GM18909 (cell line): Measurements from ENCODE around the gene PHACTR3.
A peak's percentile ranks its signal among the peaks of the same experiment; 100 is the strongest.
"Not testable (repeated sequence)": the region's sequence is repeated elsewhere in the genome, so short reads cannot be mapped to it uniquely, and the experiment has no call there.

Experiments used
- ATAC-seq: cut with Tn5 transposase; IDR thresholded peaks from one replicate; pipeline ENCODE4 v1.9.1; 2021; ENCODE audit warnings: mild to moderate bottlenecking; ENCODE audit not compliant: unreplicated experiment, poor library complexity

The PHACTR3 gene

DNA sequence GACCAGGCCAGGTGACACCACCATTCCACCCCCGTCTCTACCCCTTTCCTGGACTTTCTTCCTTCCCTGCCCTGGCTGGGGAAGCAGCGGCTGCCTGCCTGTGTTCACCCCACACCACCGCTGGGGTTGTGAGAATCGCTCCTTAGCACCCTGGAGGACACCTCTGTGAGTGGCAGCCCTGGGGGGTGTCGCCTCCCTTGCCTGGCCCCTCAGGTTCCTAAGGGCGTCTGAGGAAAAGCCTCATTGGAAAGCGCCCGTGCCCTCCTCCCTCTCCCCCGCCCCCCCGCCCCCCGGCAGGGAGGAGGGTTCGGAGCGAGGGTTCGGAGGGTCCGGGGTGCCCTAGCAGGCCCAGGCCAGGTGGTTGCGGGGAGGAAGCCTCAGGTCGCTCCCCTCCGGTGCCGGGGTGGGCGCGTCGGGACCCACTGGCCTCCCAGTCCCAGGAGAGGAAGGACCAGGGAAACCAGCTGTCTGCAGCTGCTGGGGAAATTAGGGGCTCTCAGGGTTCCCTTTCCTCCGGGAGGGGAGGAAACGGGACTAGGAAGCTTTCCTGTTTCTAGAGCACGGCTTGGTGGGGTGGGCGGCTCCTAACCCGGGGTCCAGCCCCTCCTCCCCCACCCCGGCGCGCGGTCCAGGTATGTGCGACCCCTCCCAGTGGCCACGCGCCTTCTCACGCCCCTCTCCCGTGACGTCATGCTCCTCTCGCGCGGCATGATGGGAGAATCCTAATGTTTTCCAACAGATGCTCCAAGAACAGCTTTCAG, at the start of gene PHACTR3:
Gene PHACTR3, plus strand, starts transcription at position 760 of the 761 bp plus-strand sequence. CDS start 475 bp downstream, outside the sequence.
- no peak for ATAC-seq

DNA sequence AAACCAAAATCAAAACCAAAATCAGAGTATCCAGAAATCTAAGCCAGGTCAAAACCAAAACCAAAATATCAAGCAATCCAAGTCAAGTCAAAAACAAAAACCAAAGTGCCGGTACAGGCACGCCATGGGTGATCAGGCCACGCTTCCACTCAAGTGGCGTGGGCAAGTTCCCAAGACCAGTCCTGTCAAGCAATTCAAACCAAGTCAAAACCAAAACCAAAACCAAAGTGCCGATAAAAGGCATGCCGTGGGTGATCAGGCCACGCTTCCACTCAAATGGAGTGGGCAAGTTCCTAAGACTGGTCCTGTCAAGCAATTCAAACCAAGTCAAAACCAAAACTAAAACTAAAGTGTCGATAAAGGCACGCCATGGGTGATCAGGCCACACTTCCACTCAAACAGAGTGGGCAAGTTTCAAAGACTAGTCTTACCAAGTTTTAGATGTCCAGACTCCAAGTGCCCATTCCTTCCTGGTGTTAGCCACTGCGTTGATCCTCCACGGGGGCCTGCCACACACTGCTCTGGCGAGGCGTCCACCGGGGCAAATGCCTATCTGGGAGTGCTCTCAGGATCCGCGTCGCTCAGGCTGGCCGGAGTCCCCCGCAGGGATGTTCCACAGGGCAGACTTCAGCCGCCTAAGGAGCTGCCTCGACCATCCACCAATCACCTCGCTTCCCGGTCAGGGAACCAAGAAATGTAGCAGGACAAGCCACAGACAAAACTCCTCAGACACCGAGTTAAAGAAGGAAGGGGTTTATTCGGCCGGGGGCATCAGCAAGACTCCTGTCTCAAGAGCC, 46.4 kb upstream of the PHACTR3 start:
- not testable (repeated sequence) for ATAC-seq

DNA sequence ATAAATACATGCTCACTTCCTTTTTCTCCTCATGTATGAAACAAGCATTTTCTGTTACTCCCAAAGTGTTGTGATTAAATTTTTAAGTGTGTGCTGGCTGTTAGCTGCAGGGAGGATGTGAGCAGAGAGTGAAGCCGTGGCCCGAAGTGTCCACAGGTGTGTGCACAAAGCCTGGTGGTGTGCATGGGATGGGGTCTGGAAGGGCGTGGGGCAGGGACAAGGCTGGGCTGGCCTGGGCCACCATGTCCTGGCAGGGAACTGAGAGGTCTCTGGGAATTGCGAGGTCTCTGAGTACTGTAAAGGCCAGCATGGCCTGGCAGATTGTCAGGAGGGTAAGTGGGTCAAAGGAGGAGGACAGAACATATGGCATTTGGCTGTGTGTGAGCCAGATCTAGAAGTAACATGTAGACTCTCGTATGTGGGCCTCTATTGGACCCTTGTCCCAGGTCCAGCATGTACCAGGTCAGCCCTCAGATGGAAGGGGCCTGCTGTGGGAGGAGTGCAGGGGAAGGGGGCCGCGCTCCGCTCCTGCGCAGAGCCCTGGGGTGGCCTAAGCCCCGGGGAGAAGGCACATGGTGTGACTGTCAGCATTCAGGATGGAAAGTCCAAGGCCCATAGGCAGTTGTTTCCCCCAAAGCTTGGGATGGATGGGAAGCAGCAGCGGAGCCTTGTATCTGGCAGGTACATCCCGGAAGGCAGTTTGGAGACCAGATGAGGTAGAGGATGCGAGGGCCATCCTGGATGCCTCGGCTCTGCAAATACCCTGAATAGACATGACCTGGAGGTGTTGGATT, 45.1 kb upstream of the PHACTR3 start:
- no peak for ATAC-seq

DNA sequence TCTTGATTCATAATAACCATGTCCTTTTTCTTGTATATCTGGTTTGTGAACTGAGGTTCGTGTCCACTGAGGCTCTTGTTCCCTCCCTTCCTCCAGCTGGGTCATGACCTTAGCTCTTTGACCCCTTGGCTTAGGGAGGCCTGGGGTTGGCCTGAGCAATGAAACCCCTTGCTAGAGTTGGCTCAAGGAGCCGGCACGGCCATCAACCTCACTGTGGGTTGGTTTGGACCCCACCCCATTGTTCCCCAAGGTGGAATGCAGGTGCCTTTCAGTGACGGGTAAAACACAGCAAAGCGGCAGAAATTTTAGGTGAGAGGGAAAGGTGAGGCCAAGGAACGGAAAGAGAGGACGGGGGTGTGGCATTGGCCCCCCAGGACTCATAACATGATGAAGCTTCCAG, 44.5 kb upstream of the PHACTR3 start:
- no peak for ATAC-seq

DNA sequence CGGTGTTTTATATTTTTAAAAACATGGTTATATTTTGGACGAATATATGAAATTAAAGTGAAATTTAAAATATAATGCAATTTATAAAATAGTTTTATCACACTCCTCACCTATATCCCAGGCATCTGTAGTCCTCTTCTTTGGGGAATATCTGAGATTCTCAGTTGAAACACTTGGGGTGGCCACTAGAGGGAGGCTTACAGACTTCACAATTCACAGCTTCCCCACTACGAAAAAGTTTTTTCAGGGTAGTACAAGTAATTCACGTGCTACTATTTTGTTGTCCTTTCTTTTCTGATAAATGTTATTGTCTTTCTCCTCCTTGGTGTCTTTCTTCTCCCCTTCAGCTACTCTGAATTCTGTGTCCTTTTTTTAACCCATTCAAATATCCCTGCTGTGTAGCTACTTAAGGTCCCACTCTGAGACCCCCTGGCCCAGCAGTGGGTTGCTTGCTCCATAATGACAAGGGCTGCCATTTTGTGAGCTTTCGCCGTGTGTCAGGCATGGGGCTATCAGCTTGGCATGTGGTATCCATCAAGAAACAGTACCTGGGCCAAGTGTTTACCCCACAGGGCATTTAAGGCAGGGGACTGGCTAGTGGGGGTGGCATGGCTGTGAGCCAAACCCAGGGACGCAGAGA, 43.6 kb upstream of the PHACTR3 start:
- no peak for ATAC-seq

DNA sequence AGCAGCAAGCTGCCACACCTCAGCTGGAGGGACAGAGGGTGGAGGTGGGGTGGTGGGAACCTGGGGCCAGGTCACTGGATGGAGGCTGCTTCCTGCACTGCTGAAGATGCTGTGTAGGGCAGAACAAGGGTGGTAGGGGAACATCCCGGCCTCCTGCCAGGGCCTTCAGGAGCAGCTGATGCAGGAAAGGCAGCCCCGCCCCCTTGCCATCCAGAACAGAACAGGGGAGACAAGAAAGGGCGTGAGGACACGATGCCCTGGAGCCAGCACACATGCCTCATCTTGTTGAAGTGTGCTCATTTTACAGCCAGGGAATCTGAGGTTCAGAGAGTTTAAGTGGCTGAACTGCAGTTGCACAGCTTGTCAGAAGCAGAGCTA, 43.1 kb upstream of the PHACTR3 start:
- no peak for ATAC-seq

DNA sequence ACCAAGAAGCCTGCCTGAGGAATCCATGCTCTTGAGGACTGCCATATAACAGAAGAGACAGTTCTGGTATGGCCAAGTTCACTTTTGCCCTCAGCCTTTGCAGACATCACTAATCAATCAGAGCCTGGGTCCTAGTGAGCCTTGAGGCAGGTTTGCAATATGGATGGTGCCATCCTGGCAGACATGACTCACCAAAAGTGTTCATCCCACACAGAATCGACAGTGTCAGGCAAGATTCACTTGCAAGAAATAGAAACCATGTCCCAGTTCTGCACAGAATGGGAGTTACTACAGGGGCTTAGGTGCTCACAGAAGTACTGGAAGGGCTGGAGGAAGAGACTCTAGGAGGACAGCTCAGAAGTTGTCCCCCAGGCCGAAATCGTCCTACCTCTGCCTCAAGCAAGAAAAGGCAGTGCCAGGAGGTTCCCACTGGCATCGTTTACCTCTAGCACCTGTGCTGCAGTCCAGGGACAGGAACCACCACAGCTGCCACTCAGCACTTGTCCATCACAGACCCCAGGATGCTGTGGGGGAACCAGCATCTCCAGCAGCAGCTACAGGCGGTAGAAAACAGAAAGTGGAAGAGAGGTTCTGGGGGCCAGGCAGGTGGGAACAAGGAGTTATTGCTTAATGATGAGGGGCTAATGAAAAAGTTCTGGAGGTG, 42.6 kb upstream of the PHACTR3 start:
- ATAC-seq, result no peak

DNA sequence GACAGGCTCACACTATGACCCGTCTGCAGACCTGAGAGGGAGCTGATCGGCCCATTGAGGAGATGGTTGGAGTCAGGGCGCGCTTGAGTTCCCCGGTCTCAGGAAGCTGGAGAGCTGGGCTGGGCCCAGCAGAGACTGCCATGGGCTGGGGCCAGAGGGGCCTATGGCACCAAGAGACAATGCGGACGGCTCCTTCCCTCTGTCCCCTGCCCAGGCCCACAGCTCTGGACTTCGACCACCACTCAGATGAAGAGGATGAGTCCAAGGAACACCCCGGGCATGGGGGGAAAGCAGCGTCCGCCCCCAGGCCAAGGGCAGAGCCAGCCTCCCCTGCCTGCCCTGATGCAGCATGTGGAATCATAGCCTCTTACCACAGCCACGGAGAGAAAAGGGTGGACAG, 40.2 kb upstream of the PHACTR3 start:
- no peak for ATAC-seq

DNA sequence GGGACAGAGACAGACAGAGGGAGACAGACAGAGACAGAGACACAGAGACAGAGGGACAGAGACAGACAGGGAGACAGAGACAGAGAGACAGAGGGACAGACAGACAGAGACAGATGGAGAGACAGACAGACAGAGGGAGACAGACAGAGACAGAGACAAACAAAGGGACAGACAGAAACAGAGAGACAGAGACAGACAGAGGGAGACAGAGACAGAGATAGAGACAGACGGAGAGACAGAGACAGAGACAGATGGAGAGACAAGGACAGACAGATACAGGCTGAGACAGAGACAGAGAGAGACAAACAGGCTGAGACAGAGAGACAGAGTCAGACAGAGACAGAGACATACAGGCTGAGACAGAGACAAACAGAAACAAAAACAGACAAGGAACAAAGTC, 39.4 kb upstream of the PHACTR3 start:
- no peak for ATAC-seq

DNA sequence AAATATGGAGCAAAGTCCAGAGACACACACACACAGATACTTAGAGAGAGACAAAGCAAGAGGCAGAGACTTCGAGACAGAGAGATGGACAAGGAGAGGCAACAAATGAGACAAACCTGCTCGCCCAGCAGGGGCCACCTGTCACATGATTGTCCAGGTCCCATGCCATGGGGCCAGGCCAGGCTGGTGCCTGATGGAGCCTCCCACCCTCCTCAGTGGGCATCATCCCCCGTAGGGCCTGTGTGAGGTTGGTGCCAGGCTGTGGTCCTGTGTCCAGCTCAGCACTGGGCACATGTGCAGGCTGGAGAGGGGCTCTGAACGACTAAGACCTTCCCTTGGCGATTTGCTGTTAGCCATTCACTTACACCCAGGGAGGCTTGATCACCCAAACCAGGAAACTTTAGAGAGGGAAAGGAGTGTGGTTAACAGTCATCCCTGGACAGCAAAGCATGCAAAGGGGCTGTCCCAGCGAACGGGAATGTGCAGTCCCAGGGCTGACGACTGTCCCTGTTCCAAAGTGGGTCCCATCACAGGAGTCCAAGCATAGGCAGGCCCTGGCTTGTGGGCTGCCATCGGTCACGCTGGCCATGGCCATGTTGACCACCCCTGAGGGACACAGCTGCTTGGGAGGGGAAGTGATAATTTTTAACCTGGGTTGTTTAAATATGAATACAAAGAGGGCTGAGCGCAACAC, 38.4 kb upstream of the PHACTR3 start:
- no peak for ATAC-seq

DNA sequence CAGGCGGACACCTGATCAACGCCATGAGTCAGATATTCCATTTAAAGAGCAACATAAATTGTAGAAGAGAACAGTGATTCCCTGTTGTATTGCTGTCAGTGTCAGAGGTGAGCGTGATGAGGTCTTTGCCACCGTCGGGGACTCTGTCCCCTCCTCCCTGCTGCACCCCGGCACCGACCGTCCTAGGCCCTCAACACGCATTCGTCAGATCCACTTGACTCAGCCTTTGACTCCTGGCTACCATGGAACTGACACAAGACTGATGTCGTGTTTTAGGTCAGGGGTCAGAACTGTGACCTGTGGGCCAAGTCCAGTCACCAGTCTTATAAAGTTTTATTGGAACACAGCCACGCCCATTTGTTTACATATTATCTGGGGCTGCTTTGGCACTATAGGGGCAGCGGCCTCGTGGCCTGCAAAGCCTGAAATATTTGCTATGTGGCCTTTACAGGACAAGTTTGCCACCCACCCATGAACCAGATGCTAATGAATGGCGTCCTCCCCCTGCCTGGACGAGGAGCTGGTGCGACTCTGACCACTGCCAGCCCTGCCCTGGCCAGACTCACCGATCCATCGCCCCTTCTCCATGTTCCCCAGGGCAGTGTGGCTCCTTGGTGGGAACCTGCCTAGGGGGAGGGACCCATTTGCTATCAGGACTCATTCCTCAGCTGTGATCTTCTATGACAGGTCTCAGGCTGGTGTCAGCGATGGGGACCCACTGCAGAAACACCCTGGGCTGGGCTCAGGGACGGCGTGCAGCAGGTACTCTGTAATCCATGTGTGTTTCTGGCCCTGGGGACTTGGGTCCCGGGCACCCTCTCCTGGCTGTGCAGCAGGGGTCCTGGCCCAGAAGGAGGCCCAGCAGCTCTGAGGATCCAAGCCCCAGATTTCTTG, 37.5 kb upstream of the PHACTR3 start:
- ATAC-seq, result no peak

DNA sequence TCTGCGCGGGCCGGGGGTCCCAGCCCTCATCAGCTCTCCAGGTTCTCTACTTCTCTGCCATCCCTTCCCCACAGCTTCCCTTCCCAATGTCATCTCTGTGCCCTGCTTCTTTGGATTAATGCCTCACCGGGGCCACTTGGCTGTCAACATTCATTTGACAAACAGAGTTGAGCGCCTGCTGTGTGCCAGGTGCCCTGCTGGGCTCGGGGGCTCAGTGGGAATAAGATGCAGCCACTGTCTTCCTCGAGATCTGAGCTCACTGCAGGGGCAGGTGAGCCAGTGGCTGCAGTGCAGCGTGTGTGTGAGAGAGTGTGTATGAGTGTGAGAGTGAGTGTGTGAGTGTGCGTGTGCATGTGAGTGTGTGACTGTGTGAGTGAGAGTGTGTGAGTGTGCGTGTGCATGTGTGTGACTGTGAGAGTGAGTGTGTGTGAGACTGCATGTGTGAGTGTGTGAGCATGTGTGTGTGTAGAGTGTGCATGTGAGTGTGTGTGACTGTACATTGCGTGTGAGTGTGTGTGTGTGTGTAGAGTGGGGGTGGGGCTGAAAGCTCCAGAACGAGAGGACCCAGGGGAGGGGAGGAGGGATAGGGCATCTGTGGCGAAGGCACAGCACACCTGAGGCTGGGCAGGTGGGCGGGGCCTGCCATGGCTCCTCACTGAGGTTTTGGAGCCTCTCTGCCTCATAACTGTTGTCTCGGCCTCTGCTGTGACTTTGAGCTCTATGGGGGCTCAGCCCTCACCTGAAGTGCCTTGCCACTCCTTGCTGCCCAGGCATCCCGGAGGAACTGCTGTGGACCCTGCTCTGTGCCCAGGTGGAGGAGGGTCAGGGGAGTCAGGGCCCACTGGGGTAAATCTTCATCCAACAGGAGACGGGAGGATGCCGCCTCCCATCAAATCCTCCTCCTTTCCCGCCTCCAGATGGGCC, 36.5 kb upstream of the PHACTR3 start:
- no peak for ATAC-seq

DNA sequence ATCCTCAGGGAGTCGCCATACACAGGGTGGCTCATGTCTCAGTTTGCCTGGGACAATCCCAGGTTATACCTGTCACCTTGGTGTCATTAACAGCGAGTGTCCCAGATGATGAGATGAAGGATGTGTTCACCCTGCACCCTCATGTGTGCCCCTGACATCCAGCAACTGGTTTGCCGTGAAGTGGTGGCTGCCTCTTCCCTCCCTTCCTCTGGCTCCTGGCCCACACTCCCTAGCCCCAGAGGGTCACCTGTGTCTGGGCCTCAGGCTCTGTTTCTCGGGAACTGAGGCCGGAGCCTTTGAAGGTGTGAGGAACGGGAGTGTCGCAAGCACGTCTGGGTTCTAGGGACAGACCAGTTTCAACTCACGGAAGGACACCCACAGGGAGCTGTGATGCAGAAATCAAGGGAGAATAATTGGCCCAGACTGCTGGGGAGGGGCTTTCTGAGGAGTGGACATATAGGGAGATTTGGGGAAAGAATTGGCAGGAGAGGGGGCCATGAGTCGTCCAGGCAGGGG, 35.8 kb upstream of the PHACTR3 start:
- ATAC-seq, result no peak

DNA sequence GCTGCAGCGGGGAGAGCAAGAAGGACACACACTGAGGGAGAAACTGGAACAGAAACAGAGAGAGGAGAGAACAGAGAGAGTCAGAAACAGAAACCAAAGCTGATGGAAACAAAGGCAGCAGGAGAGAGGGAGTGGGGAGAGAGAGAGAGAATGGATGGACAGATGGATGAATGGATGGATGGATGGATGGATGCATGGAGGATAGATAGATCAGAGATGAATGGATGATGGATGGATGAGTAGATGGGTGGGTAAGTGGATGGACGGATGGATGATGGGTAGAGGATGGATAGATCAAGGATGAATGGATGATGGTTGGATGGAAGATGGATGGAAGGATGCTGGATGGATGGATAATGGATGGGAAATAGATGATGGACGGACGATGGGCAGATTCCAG, 35.0 kb upstream of the PHACTR3 start:
- no peak for ATAC-seq

DNA sequence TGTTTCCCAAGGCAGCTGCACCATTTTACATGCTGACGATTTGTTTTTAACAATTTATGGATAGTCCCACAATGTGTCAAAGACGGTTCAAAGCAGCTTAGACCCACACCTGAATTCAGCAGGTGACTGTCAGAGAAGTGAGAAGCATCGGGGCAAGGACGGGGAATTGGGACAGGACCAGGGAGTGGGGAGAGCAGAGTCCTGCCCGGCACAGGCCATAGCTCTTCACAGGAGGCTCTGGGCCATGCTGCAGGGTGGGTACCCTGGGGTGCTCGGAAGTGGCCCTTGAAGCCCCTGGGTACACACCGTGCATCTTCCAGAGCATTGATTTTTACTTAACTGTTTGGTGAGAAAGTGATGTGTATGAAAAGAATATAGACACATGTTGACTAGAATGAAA, 33.2 kb upstream of the PHACTR3 start:
- ATAC-seq, result no peak

DNA sequence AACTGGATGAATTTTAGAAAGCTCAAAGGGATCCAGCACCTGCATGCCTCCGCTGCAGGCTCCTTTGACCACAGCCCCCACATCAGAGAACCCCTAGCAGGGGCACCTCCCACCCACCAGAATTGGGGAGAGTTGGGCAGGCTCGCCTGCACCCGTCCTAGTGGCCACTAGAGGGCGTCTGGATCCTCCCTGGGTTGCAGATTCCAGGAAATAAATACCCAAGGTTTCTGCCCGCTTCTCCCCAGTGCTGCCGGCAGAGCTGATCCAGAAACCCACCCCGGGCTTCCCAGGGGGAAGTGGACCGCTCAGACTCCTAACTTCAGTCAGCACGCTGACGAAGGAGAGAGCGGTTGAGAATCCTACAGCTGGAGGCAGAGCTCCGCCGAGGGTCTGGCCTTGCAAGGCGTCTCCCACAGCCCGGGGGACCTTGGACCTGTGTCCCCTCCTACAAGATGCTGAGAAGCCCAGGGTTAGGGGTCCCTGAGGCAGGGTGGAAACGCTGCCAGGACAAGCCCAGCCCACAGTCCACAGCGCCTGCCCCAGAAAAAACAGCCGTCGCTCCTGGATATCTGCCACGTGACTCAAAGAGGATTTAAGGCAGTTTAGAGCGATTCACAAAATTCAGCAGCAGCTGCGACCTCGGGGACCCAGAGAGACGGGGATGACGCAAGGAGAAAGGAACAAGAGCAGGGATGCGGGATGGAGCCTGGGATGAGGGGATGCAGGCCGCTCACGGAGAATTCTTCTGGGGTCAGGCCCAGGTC, 32.6 kb upstream of the PHACTR3 start:
- peak; percentile 70 for ATAC-seq
